NCI-H1694 (cell line): ENCODE results near the gene SELENOK.
A peak's percentile ranks its signal among the peaks of the same experiment; 100 is the strongest.
"Not testable (repeated sequence)": the region's sequence is repeated elsewhere in the genome, so short reads cannot be mapped to it uniquely, and the experiment has no call there.

Experiments
- DNase-seq: peaks from one replicate; lab custom pipeline; 2025; lab: John Stamatoyannopoulos, UW

The SELENOK gene

GRCh38 chr3:53891497-53892285 lies at the start of gene SELENOK:
Gene SELENOK, minus strand, starts transcription at chr3:53891859.
- peak; percentile 90 for DNase-seq

GRCh38 chr3:53941184-53941583 lies 49.5 kb upstream of the SELENOK start:
- no peak for DNase-seq

GRCh38 chr3:53940623-53941022 lies 49.0 kb upstream of the SELENOK start:
- DNase-seq: no peak

- no peak for DNase-seq
Observed at GRCh38 chr3:53939813-53940212, 48.2 kb upstream of the SELENOK start.

GRCh38 chr3:53939086-53939582 lies 47.5 kb upstream of the SELENOK start:
- no peak for DNase-seq

GRCh38 chr3:53938645-53939044 lies 47.0 kb upstream of the SELENOK start:
- no peak for DNase-seq

GRCh38 chr3:53936347-53936746 lies 44.7 kb upstream of the SELENOK start:
- DNase-seq: no peak

- DNase-seq: no peak
Observed at GRCh38 chr3:53935283-53935901, 43.7 kb upstream of the SELENOK start.

- not testable (repeated sequence) for DNase-seq
Observed at GRCh38 chr3:53927208-53927872, 35.7 kb upstream of the SELENOK start.

- DNase-seq: no peak
Observed at GRCh38 chr3:53921296-53921695, 29.6 kb upstream of the SELENOK start.

GRCh38 chr3:53919741-53920140 lies 28.1 kb upstream of the SELENOK start:
- DNase-seq: no peak

GRCh38 chr3:53913401-53913800 lies 21.7 kb upstream of the SELENOK start:
- no peak for DNase-seq

GRCh38 chr3:53902711-53903110 lies 11.1 kb upstream of the SELENOK start:
- DNase-seq: no peak

GRCh38 chr3:53902067-53902466 lies 10.4 kb upstream of the SELENOK start:
- DNase-seq: no peak

- no peak for DNase-seq
Observed at GRCh38 chr3:53900666-53901331, 9.1 kb upstream of the SELENOK start.

- DNase-seq: no peak
Observed at GRCh38 chr3:53899750-53900149, 8.1 kb upstream of the SELENOK start.

GRCh38 chr3:53892286-53892637 lies 603 bp upstream of the SELENOK start:
- DNase-seq: no peak

GRCh38 chr3:53890726-53891475 lies 758 bp downstream of the SELENOK start:
- DNase-seq: no peak

- no peak for DNase-seq
Observed at GRCh38 chr3:53888232-53888631, 3.4 kb downstream of the SELENOK start.

- no peak for DNase-seq
Observed at GRCh38 chr3:53887446-53887845, 4.2 kb downstream of the SELENOK start.

GRCh38 chr3:53885239-53885638 lies 6.4 kb downstream of the SELENOK start:
- no peak for DNase-seq

GRCh38 chr3:53884623-53885022 lies 7.0 kb downstream of the SELENOK start:
- DNase-seq: no peak
